ENCODE results near the gene NRIP1.
"Not testable (repeated sequence)": the region's sequence is repeated elsewhere in the genome, so short reads cannot be mapped to it uniquely, and the experiment has no call there.

The NRIP1 gene

GRCh38 chr21:15036189-15036588 lies 28.6 kb downstream of the NRIP1 start:
- no peak for DNase-seq

GRCh38 chr21:15034126-15034853 lies 30.5 kb downstream of the NRIP1 start:
- DNase-seq: no peak

DNA sequence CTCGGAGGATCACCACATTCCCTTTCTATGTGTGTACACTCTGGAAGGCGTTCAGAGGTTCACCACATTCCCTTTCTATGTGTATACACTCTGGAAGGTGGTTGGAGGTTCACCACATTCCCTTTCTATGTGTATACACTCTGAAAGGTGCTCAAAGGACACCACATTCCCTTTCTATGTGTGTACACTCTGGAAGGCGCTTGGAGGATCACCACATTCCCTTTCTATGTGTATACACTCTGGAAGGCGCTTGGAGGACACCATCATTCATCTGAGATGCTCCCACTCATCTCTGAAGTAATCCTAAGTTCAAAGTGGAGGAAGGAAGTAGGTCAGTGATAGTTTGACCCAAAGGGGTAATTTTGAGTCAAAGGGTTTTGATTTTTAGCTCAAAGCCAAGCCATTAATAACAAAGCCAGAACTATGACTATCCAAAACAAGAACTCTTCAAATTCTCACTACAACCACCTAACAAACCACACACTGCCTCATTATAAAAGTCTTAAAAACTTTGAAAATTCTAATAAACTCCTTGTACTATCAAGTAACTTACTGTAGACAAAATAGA lies 32.9 kb downstream of the NRIP1 start:
- DNase-seq: no peak

- not testable (repeated sequence) for DNase-seq
These were observed 33.4 kb downstream of the NRIP1 start for GRCh38 chr21:15031362-15031761.

DNA sequence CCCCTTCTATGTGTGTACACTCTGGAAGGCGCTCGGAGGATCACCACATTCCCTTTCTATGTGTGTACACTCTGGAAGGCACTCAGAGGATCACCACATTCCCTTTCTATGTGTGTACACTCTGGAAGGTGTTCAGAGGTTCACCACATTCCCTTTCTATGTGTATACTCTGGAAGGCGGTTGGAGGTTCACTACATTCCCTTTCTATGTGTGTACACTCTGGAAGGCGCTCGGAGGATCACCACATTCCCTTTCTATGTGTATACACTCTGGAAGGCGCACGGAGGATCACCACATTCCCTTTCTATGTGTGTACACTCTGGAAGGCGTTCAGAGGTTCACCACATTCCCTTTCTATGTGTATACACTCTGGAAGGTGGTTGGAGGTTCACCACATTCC lies 33.9 kb downstream of the NRIP1 start:
- DNase-seq: not testable (repeated sequence)

DNA sequence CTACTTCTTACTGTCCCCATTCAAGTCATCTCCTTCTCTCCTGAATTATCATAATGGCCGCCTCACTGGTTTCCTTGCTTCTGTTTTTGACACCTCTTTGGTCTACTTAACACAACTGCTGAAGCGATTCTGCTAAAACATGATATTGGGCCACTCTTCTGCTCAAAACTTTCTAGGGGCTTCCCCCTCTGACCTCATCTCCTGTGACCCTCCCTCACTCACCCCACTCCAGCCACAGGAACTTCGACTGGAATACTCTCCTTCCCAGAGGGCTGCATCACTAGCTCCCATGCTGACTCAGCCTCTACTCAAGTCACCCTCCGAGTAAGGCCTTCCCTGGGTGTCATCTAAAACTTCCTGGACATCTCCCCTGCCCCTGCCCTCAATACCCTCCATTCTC lies 35.7 kb downstream of the NRIP1 start:
- DNase-seq: no peak

GRCh38 chr21:15028186-15028585 lies 36.6 kb downstream of the NRIP1 start:
- DNase-seq: no peak

GRCh38 chr21:15027056-15027455 lies 37.7 kb downstream of the NRIP1 start:
- no peak for DNase-seq

GRCh38 chr21:15026370-15026769 lies 38.4 kb downstream of the NRIP1 start:
- no peak for DNase-seq

- DNase-seq: no peak
These were observed 41.0 kb downstream of the NRIP1 start for GRCh38 chr21:15023776-15024175.

GRCh38 chr21:15022608-15023261 lies 42.1 kb downstream of the NRIP1 start:
- DNase-seq: no peak

DNA sequence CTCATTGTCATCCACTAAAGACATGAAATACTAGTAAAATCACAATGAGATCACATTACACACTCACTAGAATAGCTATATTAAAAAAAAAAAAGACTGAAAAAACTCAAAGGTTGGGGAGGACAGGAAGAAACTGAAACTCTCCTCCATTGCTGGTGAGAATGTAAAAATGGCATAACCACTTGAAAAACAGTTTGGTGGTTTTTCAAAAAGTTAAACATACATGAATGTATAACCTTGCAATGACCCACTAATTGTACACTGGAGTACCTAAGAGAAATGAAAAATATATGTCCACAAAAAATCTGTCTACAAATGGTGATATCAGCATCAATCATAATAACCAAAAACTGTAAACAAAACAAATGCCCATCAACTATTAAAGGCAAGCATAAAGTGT lies 44.0 kb downstream of the NRIP1 start:
- DNase-seq: no peak

DNA sequence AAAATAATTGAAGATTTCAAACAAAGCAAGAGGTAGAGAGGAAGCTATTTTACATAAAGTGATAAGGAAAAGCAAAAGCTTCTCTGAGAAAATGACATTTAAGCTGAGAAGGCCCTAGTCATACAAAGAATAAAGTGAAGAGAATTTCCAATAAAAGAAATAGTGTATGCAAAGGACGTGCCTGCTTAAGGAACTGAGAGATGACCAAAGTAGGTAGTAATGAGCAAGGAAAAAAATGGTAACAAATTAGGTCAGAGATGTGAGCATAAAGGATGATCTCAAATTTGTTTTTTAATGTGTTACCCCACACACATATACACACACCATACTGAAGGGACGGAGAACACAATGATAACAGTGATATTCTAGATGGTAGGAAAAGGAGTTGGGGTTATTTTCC lies 46.4 kb downstream of the NRIP1 start:
- no peak for DNase-seq

DNA sequence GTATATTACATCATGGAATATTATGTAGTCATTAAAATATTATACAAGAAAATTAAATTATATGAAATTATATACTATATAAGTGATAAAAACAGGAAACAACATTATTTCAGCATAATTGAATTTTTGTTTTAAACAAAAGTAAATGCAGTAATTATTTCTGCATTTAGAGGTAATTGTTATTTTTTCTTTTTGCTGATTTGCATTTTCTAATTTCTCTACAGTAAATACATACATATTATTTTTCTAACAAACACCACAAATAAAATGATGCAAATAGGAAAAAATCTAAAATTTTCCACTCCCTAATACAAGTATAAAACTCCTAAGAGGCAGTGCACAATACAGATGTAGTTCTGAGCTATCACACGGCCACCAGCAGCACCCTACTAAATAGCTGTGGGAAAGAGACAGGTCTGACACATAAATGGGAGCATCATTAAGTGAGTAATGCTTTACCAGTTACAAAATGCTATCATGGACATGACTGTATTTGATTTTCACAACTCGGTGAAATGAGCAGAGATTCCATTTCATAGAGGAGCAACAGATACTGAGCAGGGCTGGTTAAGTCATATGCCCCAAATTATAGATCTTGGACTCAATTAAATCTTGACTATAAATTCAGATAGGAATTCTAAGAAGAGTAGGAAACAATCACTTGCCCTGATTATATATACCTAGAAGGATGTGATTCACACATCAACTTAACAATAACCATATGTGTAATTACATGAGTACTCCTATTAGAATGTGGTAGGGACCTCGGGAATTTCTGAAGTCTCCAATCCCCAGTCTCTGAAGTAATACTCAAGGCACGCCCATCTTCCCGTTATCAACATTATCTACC lies 49.0 kb downstream of the NRIP1 start:
- no peak for DNase-seq

- no peak for DNase-seq
These were observed 50.6 kb downstream of the NRIP1 start for GRCh38 chr21:15014221-15014620.

DNA sequence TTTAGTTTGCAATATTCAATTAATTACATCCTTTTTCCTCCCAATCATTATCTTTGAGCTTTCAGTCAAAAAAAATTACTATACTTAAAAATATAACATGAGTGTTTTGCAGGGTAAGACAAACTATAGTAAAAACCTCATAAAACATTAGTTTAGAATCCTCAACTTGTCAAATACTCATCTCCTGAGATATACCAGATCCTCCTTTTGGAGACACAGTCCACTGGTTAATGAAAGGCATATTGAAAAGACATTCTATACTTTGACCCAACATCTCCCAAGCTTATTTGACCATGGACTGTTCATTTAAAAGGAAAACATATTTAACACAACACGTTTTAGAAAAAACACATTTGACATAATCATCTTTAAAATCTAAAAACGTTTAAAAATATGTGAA lies 52.8 kb downstream of the NRIP1 start:
- no peak for DNase-seq

DNA sequence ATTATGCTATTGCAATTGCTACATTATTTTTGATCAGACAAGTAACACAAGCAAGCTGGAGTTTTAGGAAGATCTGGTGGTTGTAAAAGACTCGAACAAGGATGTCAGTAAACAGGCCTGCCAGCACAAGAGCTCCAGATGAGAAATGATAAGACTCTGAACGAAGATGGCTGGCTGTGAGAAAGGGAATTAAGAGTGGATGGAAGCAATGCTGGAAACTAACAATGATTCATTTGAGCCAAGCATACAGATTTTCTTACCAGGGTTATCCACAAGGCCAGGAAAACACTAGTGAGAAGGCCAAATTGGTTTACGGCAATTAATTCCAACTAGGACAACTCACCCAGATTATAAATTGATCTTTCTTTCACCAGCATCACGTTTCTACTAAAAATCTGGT lies 54.2 kb downstream of the NRIP1 start:
- DNase-seq: no peak

DNA sequence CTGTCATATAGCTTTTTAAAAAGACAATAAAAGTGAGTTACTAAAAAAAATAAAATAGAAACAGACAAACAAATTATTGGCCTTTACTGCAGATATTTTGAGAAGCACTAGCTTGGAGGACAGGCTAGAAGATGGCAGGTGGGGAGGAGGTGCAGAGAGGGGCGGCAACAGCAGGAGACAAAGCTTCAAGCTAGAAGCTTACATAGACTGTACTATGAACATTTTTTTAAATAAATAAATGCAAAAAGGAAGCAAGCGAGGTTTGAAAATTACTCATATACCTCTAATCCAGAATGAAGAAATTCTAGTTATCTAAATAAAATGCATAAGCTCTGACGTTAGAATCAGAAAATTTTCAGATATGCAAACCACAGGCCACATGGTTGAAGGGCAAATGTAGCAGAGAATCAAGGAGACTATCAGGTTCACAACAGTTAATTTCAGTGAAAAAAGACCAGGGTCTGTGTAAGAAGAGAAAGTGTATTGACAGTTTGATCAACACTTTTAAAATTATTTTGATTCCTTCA lies 54.9 kb downstream of the NRIP1 start:
- DNase-seq: no peak

DNA sequence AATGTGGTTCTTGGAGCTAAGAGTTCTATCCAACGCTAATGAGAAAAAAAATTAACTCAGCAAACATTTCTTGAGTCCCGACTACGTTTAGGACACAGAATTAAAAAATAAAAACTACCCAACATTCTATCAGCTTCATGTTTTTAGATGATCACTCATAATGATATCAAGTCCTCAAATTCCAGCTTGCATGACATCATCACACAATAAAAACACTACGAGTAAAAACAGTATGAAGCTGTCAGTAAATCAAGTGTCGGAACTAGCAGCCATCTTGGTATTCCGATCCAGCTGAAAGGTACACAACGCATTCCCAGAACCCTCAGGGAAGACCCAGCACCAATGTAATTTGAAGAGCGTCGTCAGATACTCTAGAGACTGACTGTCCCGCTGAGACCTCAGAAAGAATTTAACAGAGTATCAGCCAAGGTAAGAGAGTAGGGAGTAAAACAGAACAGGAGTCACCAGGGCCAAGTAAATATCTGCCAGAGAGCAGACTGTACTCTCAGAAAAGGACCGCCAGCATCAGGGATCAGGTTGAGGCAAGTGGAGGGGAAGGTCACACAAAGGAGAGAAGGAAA lies 57.0 kb downstream of the NRIP1 start:
- DNase-seq: no peak

- no peak for DNase-seq
These were observed 58.1 kb downstream of the NRIP1 start for GRCh38 chr21:15006594-15007230.

- no peak for DNase-seq
These were observed 59.4 kb downstream of the NRIP1 start for GRCh38 chr21:15005391-15005790.

DNA sequence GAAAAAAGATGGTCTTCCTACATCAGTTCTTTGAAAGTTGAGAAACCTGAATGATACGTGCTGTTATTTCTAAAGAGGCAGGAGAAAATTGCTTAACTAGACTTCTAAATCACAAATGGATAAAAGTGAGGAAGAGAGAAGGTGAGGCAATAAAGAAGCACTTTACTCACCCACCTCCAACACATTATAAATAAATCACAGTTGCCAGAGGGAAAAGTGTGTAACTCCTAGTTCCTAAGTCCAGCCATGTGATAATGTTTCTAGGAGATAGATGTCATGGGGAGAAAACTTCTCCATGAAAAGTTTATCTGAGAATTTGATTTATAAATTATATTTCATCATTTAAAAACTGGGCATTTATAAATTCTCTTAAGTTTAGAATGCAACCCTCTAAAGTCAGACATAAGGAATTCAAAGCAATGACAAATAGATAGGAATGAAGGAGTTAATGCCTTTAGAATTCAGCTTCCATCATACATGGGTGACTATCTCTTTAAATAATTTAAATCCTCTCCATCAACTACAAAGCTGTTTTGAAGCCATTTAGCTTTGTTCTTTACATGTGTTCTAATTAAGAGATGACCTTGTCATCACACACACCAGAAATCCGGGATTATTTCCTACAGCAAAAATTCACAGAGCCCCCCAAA lies 60.0 kb downstream of the NRIP1 start:
- no peak for DNase-seq
